Measurements from ENCODE around the gene DSG3.
"Not testable (repeated sequence)": the region's sequence is repeated elsewhere in the genome, so short reads cannot be mapped to it uniquely, and the experiment has no call there.

Gene DSG3

DNA sequence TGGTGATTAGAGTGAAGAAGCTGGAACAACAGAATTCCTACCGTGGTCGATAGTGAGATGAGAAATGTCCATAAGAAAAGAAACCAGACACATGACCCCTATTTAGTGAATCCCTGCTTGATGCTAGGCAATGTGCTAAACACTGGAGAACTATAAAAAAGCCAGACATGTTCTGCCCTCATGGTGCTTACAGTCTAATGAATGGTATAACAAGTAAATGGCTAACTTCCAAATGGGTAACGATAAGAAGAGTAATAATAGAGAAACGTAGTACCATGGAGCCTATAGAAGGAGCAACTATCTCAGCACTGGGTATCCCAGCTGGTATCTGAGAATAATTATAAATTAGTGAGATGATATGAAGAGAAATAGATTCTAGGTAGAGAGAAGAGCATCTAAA lies 55.5 kb downstream of the DSG3 start:
- H3K4me3 ChIP-seq (ENCODE audit: low read depth, low read length), result no peak overlapping the region
- no peaks in the 10 kb centered on the region for H3K4me1 ChIP-seq (ENCODE audit: control insufficient read depth, insufficient read depth, low read length, unreplicated experiment)
- no peak overlapping the region for H2AFZ ChIP-seq (ENCODE audit: low read length, unreplicated experiment)
- no peaks in the 10 kb centered on the region for H3K79me2 ChIP-seq (ENCODE audit: control insufficient read depth, insufficient read depth, low read length, unreplicated experiment)
- no peaks in the 10 kb centered on the region for H3K36me3 ChIP-seq (ENCODE audit: insufficient read depth, low read length)
- H3K27ac ChIP-seq (ENCODE audit: low read depth, low read length), result no peak overlapping the region
- H3K27me3 ChIP-seq (ENCODE audit: insufficient read depth, low read length), result peaks cover 28% of the 10 kb centered on the region

DNA sequence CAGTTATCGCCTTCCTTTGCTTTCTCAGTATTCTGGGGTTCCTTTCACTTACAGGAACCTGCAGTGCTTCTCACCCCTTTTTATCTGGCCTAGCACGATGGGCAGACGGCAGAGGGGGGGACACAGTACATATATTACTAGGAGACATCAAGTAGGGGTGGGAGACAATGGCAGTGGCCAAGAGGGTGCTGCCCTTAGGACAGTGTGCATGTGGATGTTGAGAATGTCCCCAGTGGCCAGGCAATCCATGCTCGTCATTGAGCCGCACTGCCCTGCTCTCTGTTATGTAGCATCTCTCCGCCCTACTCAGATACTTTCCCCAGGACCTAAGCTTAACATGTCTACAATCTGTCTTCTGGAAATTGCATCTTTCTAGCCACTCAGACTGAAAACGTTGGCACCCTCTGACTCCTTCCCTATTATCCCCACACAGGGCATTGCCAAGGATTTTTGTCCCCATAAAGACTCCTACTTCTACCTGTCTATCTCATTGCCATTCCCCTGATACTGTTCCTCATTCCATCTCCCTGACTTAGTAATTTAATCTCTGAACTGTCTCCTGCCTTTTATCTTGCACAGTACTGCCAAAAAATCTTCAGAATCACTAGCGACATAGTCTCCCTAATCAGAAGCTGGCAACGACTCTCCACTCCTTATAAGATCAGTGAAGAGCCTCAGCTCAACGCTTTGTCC lies 57.1 kb downstream of the DSG3 start:
- Histone ChIP-seq H3K4me1 (ENCODE audit: control insufficient read depth, insufficient read depth, low read length, unreplicated experiment) (no peaks in the 10 kb centered on the region), H3K27ac (ENCODE audit: low read depth, low read length) (no peak overlapping the region), H3K27me3 (ENCODE audit: insufficient read depth, low read length) (peaks cover 12% of the 10 kb centered on the region; the same call in 1 of the 2 replicates), H2AFZ (ENCODE audit: low read length, unreplicated experiment) (no peak overlapping the region), H3K36me3 (ENCODE audit: insufficient read depth, low read length) (no peaks in the 10 kb centered on the region), H3K79me2 (ENCODE audit: control insufficient read depth, insufficient read depth, low read length, unreplicated experiment) (no peaks in the 10 kb centered on the region), H3K4me3 (ENCODE audit: low read depth, low read length) (no peak overlapping the region)

DNA sequence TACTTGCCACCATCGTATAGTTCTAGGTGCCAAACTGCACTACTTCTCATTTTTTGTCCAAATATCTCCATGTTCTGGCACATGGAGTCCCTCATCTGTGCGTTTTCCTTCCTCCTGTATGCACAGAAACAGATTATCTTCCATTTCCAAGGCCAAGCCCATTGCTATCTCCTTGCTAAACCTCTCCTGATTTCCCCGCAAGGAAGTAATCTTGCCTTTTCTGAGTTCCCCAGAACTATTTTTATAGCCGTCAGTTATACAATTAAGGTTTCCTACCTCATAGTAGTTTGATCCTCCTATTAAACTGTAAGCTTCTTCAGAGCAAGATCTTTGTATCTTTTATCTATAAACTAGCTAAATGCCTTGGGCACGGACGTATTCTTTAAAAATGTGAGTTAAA lies 57.6 kb downstream of the DSG3 start:
- Histone ChIP-seq H3K27me3 (ENCODE audit: insufficient read depth, low read length) (peaks cover 6% of the 10 kb centered on the region; the same call in 1 of the 2 replicates), H2AFZ (ENCODE audit: low read length, unreplicated experiment) (no peak overlapping the region), H3K79me2 (ENCODE audit: control insufficient read depth, insufficient read depth, low read length, unreplicated experiment) (no peaks in the 10 kb centered on the region), H3K4me1 (ENCODE audit: control insufficient read depth, insufficient read depth, low read length, unreplicated experiment) (no peaks in the 10 kb centered on the region), H3K36me3 (ENCODE audit: insufficient read depth, low read length) (no peaks in the 10 kb centered on the region), H3K27ac (ENCODE audit: low read depth, low read length) (no peak overlapping the region), H3K4me3 (ENCODE audit: low read depth, low read length) (no peak overlapping the region)

DNA sequence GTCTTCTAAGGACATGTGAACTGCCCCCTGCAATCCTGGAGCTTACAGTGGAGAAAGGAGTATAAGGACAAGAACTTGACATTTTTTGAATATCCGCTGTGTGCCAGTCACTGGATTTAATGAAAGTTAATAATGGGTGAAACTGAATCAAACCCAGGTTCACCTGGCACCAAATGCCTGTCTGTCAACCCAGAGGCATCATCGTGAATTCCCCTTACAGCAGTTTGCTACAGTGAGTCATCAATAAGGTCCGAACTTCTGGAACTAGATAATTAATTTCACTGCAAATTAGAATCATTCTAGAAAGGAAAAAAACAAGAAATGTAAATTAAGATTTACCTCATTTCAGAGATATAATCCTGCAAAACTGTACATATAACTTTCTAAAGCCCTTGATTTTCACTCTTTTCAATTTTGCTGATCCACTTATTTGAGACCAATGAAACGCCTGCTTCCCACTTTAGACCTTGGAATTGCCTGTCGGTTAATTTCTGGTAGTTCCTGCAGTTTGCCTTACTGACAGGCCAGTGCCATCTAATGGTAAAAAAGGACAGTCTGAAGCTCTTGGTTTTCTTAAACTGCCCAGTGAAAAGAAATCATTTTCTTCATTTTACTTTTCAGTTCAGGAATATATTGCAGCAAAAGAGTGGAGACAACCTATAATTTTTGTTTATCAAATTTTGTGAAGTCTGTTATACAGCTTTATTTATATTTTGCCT lies 58.6 kb downstream of the DSG3 start:
- Histone ChIP-seq H3K4me1 (ENCODE audit: control insufficient read depth, insufficient read depth, low read length, unreplicated experiment) (no peaks in the 10 kb centered on the region), H2AFZ (ENCODE audit: low read length, unreplicated experiment) (no peak overlapping the region), H3K27ac (ENCODE audit: low read depth, low read length) (no peak overlapping the region), H3K79me2 (ENCODE audit: control insufficient read depth, insufficient read depth, low read length, unreplicated experiment) (no peaks in the 10 kb centered on the region), H3K27me3 (ENCODE audit: insufficient read depth, low read length) (no peaks in the 10 kb centered on the region; the same call in 1 of the 2 replicates), H3K36me3 (ENCODE audit: insufficient read depth, low read length) (no peaks in the 10 kb centered on the region), H3K4me3 (ENCODE audit: low read depth, low read length) (no peak overlapping the region)

DNA sequence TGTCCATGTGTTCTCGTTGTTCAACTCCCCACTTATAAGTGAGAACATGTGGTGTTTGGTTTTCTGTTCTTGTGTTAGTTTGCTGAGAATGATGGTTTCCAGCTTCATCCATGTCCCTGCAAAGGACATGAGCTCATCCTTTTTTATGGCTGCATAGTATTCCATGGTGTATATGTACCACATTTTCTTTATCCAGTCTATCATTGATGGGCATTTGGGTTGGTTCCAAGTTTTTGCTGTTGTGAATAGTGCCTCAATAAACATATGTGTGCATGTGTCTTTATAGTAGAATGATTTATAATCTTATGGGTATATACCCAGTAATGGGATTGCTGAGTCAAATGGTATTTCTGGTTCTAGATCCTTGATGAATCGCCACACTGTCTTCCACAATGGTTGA lies 59.6 kb downstream of the DSG3 start:
- not testable (repeated sequence) for H3K4me1 ChIP-seq (ENCODE audit: control insufficient read depth, insufficient read depth, low read length, unreplicated experiment); H3K27me3 ChIP-seq (ENCODE audit: insufficient read depth, low read length); H3K36me3 ChIP-seq (ENCODE audit: insufficient read depth, low read length); H2AFZ ChIP-seq (ENCODE audit: low read length, unreplicated experiment); H3K4me3 ChIP-seq (ENCODE audit: low read depth, low read length); H3K79me2 ChIP-seq (ENCODE audit: control insufficient read depth, insufficient read depth, low read length, unreplicated experiment); H3K27ac ChIP-seq (ENCODE audit: low read depth, low read length)

DNA sequence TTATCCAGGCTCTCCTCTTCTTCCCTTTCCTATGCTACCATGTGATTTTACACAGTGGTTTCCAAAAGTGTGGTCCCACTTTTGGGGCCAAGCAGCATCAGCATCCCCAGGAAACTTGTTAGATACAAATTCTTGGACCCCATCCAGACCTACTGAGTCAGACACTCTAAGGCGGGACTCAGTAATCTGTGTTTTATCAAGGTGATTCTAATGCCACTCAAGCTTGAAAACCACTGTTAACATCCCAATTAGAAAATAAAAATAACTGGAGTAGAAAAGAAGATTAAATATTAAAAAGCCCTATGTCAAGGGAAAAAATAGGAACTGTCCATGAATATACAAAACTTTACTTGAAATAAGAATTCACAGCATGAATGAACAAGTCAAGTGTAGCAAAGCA lies 61.2 kb downstream of the DSG3 start:
- Histone ChIP-seq H3K36me3 (ENCODE audit: insufficient read depth, low read length) (no peaks in the 10 kb centered on the region), H2AFZ (ENCODE audit: low read length, unreplicated experiment) (no peak overlapping the region), H3K4me3 (ENCODE audit: low read depth, low read length) (no peak overlapping the region), H3K27ac (ENCODE audit: low read depth, low read length) (no peak overlapping the region), H3K27me3 (ENCODE audit: insufficient read depth, low read length) (no peaks in the 10 kb centered on the region), H3K4me1 (ENCODE audit: control insufficient read depth, insufficient read depth, low read length, unreplicated experiment) (no peaks in the 10 kb centered on the region), H3K79me2 (ENCODE audit: control insufficient read depth, insufficient read depth, low read length, unreplicated experiment) (no peaks in the 10 kb centered on the region)

DNA sequence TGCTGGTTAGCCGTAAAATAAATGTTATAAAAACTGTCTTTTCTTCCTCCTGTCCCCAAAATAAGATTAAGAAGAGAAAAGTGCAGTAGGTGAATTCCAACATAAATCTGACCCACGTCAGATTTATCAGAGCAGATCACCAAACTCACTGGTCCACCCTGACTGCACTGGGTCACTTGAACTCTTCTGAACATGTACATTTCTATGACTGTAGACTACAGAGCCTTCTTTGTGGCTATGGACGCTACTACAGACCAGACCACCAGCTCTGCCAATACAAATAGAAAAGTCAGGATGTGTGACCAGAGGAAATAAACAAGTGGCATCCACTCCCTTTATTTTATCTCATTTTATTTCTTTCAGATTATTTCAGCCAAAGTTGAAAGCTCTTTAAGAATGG lies 62.0 kb downstream of the DSG3 start:
- Histone ChIP-seq H3K36me3 (ENCODE audit: insufficient read depth, low read length) (no peaks in the 10 kb centered on the region), H3K27me3 (ENCODE audit: insufficient read depth, low read length) (no peaks in the 10 kb centered on the region), H2AFZ (ENCODE audit: low read length, unreplicated experiment) (no peak overlapping the region), H3K79me2 (ENCODE audit: control insufficient read depth, insufficient read depth, low read length, unreplicated experiment) (no peaks in the 10 kb centered on the region), H3K4me3 (ENCODE audit: low read depth, low read length) (no peak overlapping the region), H3K27ac (ENCODE audit: low read depth, low read length) (no peak overlapping the region), H3K4me1 (ENCODE audit: control insufficient read depth, insufficient read depth, low read length, unreplicated experiment) (no peaks in the 10 kb centered on the region)

DNA sequence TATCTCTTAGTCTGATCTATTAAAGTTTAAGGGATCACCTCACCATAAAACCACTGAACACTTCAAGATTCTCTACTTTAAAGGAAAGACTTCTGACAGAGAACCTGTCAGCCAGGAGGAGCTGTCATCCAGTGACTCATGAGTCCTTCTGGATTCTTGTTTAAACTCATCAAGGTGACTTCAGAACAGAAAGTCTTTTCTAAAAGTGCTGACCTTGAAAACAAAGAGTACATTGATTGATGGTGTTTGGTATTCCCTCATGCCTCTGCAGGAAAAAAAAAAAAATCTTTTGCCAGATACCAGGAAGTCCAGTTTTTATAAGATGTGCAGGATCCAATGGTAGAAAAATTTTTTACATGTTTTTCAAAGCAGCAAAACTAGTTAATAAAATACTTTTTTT lies 62.8 kb downstream of the DSG3 start:
- Histone ChIP-seq H3K27me3 (ENCODE audit: insufficient read depth, low read length) (no peaks in the 10 kb centered on the region), H2AFZ (ENCODE audit: low read length, unreplicated experiment) (no peak overlapping the region), H3K4me3 (ENCODE audit: low read depth, low read length) (no peak overlapping the region), H3K27ac (ENCODE audit: low read depth, low read length) (no peak overlapping the region), H3K36me3 (ENCODE audit: insufficient read depth, low read length) (no peaks in the 10 kb centered on the region), H3K79me2 (ENCODE audit: control insufficient read depth, insufficient read depth, low read length, unreplicated experiment) (no peaks in the 10 kb centered on the region), H3K4me1 (ENCODE audit: control insufficient read depth, insufficient read depth, low read length, unreplicated experiment) (no peaks in the 10 kb centered on the region)

DNA sequence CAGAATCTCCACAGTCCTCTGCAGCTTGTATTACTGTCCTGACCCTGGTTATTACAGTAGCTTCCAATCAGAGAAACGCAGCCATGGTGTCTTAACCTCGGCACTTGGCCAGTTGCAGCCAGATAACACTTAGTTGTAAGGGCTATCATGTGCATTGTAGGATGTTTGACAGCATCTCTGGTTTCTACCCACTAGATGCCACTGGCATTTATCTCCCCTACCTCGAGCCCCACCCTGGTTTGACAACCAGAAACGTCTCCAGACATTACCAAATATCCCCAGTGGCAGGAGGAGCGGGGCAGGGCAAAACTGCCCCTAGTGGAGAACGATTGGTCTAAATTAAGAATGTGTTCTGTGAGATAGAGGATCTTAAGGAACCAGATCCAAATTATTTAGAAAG lies 63.6 kb downstream of the DSG3 start:
- Histone ChIP-seq H3K4me3 (ENCODE audit: low read depth, low read length) (no peak overlapping the region), H3K27ac (ENCODE audit: low read depth, low read length) (no peak overlapping the region), H3K4me1 (ENCODE audit: control insufficient read depth, insufficient read depth, low read length, unreplicated experiment) (no peaks in the 10 kb centered on the region), H3K27me3 (ENCODE audit: insufficient read depth, low read length) (no peaks in the 10 kb centered on the region), H3K36me3 (ENCODE audit: insufficient read depth, low read length) (no peaks in the 10 kb centered on the region), H3K79me2 (ENCODE audit: control insufficient read depth, insufficient read depth, low read length, unreplicated experiment) (no peaks in the 10 kb centered on the region), H2AFZ (ENCODE audit: low read length, unreplicated experiment) (no peak overlapping the region)

DNA sequence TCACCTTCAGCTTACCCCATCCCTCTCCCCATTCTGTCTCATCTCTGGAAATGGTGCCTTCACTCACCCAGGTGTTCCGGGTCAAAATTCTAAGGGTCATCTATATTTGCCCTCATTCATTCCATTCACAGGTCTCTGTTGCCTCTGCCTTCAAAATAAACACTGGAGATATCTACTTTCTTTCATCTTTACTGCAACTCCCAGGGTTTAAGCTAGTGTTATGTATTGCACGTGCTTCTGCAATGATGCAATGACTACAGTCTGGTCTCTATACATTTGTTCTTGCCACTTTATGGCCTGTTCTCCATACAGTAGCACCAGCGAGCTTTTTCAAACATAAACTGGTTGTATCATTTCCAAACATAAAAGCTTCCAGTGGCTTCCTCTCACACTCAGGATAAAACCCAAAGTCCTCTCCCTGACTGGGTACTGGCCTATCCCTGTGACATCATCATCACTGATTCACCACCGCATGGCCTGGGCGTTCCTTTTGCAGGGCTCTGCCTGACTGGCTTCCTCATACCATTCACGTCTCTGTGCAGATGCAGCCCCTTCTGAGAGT lies 64.7 kb downstream of the DSG3 start:
- Histone ChIP-seq H3K79me2 (ENCODE audit: control insufficient read depth, insufficient read depth, low read length, unreplicated experiment) (no peaks in the 10 kb centered on the region), H3K4me3 (ENCODE audit: low read depth, low read length) (no peak overlapping the region), H3K36me3 (ENCODE audit: insufficient read depth, low read length) (no peaks in the 10 kb centered on the region), H2AFZ (ENCODE audit: low read length, unreplicated experiment) (no peak overlapping the region), H3K27me3 (ENCODE audit: insufficient read depth, low read length) (no peaks in the 10 kb centered on the region), H3K27ac (ENCODE audit: low read depth, low read length) (no peak overlapping the region), H3K4me1 (ENCODE audit: control insufficient read depth, insufficient read depth, low read length, unreplicated experiment) (no peaks in the 10 kb centered on the region)
